GM18505 (cell line): ENCODE measurements around the gene LGALS12.
"Not testable (repeated sequence)": the region's sequence is repeated elsewhere in the genome, so short reads cannot be mapped to it uniquely, and the experiment has no call there.

Source experiments
- ATAC-seq: cut with Tn5 transposase; IDR thresholded peaks from one replicate; pipeline ENCODE4 v1.9.1; 2021; ENCODE audit not compliant: unreplicated experiment
- POLR2A ChIP-seq: IDR thresholded peaks from 4 replicates; pipeline ENCODE4 v1.6.1; 2011; ENCODE audit warnings: borderline replicate concordance; ENCODE audit not compliant: insufficient read depth, insufficient read length; ENCODE audit errors: extremely low read depth

Gene LGALS12

GRCh38 chr11:63532117-63532516, 26.2 kb downstream of the LGALS12 start:
- TF ChIP-seq POLR2A: no peak
- ATAC-seq: no peak

GRCh38 chr11:63532799-63533475, 27.1 kb downstream of the LGALS12 start:
- no peak for TF ChIP-seq POLR2A
- ATAC-seq: no peak

- no peak for TF ChIP-seq POLR2A
- no peak for ATAC-seq
Observed at GRCh38 chr11:63534076-63534475, 28.2 kb downstream of the LGALS12 start.

GRCh38 chr11:63534895-63535461, 29.1 kb downstream of the LGALS12 start:
- TF ChIP-seq POLR2A: no peak
- ATAC-seq: no peak

- ATAC-seq: no peak
- no peak for TF ChIP-seq POLR2A
Observed at GRCh38 chr11:63535734-63536133, 29.9 kb downstream of the LGALS12 start.

GRCh38 chr11:63536669-63537292, 30.9 kb downstream of the LGALS12 start, which contains the start of gene PLAAT4:
PLAAT4 (plus strand) TSS chr11:63536808; CDS start chr11:63536869, 61 bp downstream.
- no peak for ATAC-seq
- TF ChIP-seq POLR2A: peak; percentile 51

- TF ChIP-seq POLR2A: no peak
- no peak for ATAC-seq
Observed at GRCh38 chr11:63537293-63538101, 31.6 kb downstream of the LGALS12 start.

- ATAC-seq: not testable (repeated sequence)
Observed at GRCh38 chr11:63542506-63542905, 36.6 kb downstream of the LGALS12 start.

- TF ChIP-seq POLR2A: no peak
- no peak for ATAC-seq
Observed at GRCh38 chr11:63543711-63544110, 37.8 kb downstream of the LGALS12 start.

GRCh38 chr11:63547061-63547460, 41.2 kb downstream of the LGALS12 start:
- TF ChIP-seq POLR2A: no peak
- no peak for ATAC-seq

GRCh38 chr11:63548178-63548577, 42.3 kb downstream of the LGALS12 start:
- no peak for TF ChIP-seq POLR2A
- ATAC-seq: no peak

- ATAC-seq: no peak
- TF ChIP-seq POLR2A: no peak
Observed at GRCh38 chr11:63549411-63549810, 43.5 kb downstream of the LGALS12 start.

- ATAC-seq: not testable (repeated sequence)
Observed at GRCh38 chr11:63550156-63550700, 44.3 kb downstream of the LGALS12 start.
